ENCODE results near the gene CLK2. TPM values are rescaled to one million over a fixed set of nuclear protein-coding genes. Genes with fewer than 3 reads are reported as not detected.

Gene CLK2
- total and polyA plus RNA-seq, 2 of the 13 experiments (the other 11 are each of a cell fraction or from before 2014, with no cell fraction given) = 20.1 to 73.5 TPM

DNA sequence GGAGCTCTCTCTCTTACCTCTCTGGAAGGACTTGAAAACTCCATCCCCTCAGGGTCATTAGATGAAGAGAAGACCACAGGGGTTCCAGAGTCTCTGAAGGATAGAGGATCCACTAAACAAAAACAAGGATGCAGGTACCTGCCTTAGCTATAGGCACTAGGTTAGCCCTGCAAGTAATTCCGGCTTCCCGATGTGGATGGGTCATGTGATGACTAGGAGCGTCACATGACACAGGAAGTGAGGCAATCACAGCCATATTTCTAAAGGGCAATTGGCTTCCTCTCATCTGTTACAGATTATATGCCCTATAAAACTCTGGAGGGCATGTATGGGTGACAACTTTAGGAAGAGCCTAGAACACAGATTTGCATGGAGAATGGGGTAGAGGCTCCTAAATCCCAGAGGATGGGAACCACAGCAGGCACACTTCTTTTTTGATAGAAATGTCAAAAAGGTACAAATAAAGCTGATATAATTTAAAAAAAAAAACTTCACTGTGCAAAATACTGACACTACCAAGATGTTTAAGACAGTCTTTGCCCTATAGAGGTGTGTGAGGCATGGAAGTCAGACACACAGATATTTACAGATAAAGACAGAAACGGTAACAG, 32.1 kb downstream of the CLK2 start (continued):
- TF ChIP-seq, protein P1, sequence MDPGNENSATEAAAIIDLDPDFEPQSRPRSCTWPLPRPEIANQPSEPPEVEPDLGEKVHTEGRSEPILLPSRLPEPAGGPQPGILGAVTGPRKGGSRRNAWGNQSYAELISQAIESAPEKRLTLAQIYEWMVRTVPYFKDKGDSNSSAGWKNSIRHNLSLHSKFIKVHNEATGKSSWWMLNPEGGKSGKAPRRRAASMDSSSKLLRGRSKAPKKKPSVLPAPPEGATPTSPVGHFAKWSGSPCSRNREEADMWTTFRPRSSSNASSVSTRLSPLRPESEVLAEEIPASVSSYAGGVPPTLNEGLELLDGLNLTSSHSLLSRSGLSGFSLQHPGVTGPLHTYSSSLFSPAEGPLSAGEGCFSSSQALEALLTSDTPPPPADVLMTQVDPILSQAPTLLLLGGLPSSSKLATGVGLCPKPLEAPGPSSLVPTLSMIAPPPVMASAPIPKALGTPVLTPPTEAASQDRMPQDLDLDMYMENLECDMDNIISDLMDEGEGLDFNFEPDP (CRISPR knock-in tag; conservative IDR thresholded peaks at IDR 0.05) = no peak
- TF ChIP-seq HDAC2 (CRISPR knock-in tag; IDR thresholded peaks at IDR 0.05) (peak; percentile 73; the same call in 1 of the 2 replicates), ZNF615 (CRISPR knock-in tag; IDR thresholded peaks at IDR 0.05; ENCODE audit: borderline replicate concordance) (no peak), ZNF746 (CRISPR knock-in tag; IDR thresholded peaks at IDR 0.05) (no peak), CEBPB (IDR thresholded peaks at IDR 0.05; ENCODE audit: borderline replicate concordance, low read depth, low read length) (peak; percentile 89), MXI1 (IDR thresholded peaks at IDR 0.05; ENCODE audit: borderline replicate concordance, low read depth, low read length) (peak; percentile 23; the same call in 1 of the 3 replicates), POLR2A (IDR thresholded peaks at IDR 0.05; ENCODE audit: insufficient read depth in 1 of 2, low read depth in 2 of 2, low read length in 2 of 2) (peak in 1 of 2 experiments; percentile 22; a peak in 1 of 4 replicates), TGIF2 (CRISPR knock-in tag; IDR thresholded peaks at IDR 0.05) (peak; percentile 82), SRY (CRISPR knock-in tag; IDR thresholded peaks at IDR 0.05) (no peak), ZNF605 (CRISPR knock-in tag; IDR thresholded peaks at IDR 0.05) (no peak), SPEN (CRISPR knock-in tag; IDR thresholded peaks at IDR 0.05; ENCODE audit: low read depth) (peak; percentile 51; the same call in 1 of the 2 replicates)
- TF ChIP-seq, protein P2, sequence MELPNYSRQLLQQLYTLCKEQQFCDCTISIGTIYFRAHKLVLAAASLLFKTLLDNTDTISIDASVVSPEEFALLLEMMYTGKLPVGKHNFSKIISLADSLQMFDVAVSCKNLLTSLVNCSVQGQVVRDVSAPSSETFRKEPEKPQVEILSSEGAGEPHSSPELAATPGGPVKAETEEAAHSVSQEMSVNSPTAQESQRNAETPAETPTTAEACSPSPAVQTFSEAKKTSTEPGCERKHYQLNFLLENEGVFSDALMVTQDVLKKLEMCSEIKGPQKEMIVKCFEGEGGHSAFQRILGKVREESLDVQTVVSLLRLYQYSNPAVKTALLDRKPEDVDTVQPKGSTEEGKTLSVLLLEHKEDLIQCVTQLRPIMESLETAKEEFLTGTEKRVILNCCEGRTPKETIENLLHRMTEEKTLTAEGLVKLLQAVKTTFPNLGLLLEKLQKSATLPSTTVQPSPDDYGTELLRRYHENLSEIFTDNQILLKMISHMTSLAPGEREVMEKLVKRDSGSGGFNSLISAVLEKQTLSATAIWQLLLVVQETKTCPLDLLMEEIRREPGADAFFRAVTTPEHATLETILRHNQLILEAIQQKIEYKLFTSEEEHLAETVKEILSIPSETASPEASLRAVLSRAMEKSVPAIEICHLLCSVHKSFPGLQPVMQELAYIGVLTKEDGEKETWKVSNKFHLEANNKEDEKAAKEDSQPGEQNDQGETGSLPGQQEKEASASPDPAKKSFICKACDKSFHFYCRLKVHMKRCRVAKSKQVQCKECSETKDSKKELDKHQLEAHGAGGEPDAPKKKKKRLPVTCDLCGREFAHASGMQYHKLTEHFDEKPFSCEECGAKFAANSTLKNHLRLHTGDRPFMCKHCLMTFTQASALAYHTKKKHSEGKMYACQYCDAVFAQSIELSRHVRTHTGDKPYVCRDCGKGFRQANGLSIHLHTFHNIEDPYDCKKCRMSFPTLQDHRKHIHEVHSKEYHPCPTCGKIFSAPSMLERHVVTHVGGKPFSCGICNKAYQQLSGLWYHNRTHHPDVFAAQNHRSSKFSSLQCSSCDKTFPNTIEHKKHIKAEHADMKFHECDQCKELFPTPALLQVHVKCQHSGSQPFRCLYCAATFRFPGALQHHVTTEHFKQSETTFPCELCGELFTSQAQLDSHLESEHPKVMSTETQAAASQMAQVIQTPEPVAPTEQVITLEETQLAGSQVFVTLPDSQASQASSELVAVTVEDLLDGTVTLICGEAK (IDR thresholded peaks at IDR 0.05) = no peak
- TF ChIP-seq, protein P2 (CRISPR knock-in tag; IDR thresholded peaks at IDR 0.05) = peak; percentile 67; the same call in 1 of the 2 replicates
- TF ChIP-seq, protein P3, sequence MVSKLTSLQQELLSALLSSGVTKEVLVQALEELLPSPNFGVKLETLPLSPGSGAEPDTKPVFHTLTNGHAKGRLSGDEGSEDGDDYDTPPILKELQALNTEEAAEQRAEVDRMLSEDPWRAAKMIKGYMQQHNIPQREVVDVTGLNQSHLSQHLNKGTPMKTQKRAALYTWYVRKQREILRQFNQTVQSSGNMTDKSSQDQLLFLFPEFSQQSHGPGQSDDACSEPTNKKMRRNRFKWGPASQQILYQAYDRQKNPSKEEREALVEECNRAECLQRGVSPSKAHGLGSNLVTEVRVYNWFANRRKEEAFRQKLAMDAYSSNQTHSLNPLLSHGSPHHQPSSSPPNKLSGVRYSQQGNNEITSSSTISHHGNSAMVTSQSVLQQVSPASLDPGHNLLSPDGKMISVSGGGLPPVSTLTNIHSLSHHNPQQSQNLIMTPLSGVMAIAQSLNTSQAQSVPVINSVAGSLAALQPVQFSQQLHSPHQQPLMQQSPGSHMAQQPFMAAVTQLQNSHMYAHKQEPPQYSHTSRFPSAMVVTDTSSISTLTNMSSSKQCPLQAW (CRISPR knock-in tag; IDR thresholded peaks at IDR 0.05) = no peak; the same call in 1 of the 2 replicates

Data from HepG2 (cell line).